ENCODE measurements around the gene CD9. TPM values are rescaled to one million over a fixed set of nuclear protein-coding genes. Genes with fewer than 3 reads are reported as not detected.

The CD9 gene
- total RNA-seq, 2 donors from 2014 or later = 66.6 to 91.3 TPM

DNA sequence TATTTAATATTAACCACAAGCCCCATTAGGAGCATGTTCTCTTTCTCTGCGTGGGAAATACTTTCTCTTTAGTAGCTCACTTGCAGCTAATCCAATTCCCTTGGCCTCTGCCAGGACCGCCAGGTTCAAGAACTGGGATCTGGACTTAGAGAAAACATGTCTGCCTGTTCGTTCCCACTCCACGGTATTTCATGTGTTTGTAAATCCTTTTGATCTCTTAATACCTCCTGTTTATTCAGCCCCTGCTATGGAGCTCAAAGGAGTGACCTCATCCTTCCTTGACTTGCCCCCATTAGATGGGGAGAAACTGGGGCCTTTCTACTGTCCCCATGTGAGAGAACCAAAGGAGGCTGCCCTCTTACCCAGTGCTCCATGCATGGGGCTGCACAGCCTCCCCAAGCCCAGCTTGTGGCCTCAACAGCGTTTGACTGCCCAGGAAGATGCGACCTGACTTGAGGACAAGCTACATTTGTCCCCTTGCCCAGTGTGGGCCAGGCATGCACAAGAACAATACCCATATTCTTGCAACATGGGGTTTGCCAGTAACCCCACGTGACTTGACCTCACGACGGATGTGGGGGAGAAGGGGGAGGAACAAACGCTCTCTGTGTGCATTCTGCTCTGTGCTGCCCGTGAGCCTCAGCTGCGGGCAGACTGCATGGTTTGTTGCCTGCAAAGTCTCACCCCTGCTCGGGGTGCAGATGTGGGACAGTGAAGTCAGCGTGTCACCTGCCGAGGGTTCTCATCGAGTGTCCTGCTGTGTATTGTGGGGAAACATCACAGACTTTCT is 30.3 kb downstream of the CD9 start:
- Histone ChIP-seq H3K9me3 (no peaks in the 10 kb centered on the region), H3K27me3 (no peaks in the 10 kb centered on the region), H3K36me3 (replicated peaks in 1 of 2; ENCODE audit: insufficient read depth in 1 of 2, low read depth in 2 of 2) (peaks cover 0 to under 1% of the 10 kb centered on the region in 2 donors), H3K27ac (peak overlapping the region; percentile 35 to 74 (median 70)), H3K4me1 (peaks cover 81% of the 10 kb centered on the region), H3K4me3 (no peak overlapping the region)
- WGBS, 2 donors = 41 to 58% methylated on average over 11 to 16 of the region's 16 CpGs
- DNase-seq (peak; percentile 52 to 80 (median 64)), ATAC-seq (peak; percentile 59)
- peak in 2 of 3 donors; percentile 25 to 41 for TF ChIP-seq POLR2A (IDR thresholded peaks at IDR 0.05)
- TF ChIP-seq, protein P1, sequence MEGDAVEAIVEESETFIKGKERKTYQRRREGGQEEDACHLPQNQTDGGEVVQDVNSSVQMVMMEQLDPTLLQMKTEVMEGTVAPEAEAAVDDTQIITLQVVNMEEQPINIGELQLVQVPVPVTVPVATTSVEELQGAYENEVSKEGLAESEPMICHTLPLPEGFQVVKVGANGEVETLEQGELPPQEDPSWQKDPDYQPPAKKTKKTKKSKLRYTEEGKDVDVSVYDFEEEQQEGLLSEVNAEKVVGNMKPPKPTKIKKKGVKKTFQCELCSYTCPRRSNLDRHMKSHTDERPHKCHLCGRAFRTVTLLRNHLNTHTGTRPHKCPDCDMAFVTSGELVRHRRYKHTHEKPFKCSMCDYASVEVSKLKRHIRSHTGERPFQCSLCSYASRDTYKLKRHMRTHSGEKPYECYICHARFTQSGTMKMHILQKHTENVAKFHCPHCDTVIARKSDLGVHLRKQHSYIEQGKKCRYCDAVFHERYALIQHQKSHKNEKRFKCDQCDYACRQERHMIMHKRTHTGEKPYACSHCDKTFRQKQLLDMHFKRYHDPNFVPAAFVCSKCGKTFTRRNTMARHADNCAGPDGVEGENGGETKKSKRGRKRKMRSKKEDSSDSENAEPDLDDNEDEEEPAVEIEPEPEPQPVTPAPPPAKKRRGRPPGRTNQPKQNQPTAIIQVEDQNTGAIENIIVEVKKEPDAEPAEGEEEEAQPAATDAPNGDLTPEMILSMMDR (IDR thresholded peaks at IDR 0.05) = no peak
- intact Hi-C loops (cut with DNase I) = no loop called here

- no peak overlapping the region for H3K4me3 ChIP-seq
- peak in 2 of 4 donors; percentile 20 to 24 for DNase-seq
- peak overlapping the region in 3 of 4 donors; percentile 6 to 74 (median 73) for H3K27ac ChIP-seq
- no peaks in the 10 kb centered on the region for H3K36me3 ChIP-seq (replicated peaks in 1 of 2; ENCODE audit: insufficient read depth in 1 of 2, low read depth in 2 of 2)
- no peak for TF ChIP-seq POLR2A (IDR thresholded peaks at IDR 0.05)
- TF ChIP-seq, protein P1 (IDR thresholded peaks at IDR 0.05) = no peak
- intact Hi-C loops (cut with DNase I) = no loop called here
- WGBS, 2 donors = 82 to 92% methylated on average over 2 to 5 of the region's 5 CpGs
- ATAC-seq = no peak
- H3K4me1 ChIP-seq = peaks cover 83% of the 10 kb centered on the region
- H3K27me3 ChIP-seq = no peaks in the 10 kb centered on the region
- no peaks in the 10 kb centered on the region for H3K9me3 ChIP-seq
Measured at GRCh38 chr12:6231359-6232268, 31.4 kb downstream of the CD9 start.

DNA sequence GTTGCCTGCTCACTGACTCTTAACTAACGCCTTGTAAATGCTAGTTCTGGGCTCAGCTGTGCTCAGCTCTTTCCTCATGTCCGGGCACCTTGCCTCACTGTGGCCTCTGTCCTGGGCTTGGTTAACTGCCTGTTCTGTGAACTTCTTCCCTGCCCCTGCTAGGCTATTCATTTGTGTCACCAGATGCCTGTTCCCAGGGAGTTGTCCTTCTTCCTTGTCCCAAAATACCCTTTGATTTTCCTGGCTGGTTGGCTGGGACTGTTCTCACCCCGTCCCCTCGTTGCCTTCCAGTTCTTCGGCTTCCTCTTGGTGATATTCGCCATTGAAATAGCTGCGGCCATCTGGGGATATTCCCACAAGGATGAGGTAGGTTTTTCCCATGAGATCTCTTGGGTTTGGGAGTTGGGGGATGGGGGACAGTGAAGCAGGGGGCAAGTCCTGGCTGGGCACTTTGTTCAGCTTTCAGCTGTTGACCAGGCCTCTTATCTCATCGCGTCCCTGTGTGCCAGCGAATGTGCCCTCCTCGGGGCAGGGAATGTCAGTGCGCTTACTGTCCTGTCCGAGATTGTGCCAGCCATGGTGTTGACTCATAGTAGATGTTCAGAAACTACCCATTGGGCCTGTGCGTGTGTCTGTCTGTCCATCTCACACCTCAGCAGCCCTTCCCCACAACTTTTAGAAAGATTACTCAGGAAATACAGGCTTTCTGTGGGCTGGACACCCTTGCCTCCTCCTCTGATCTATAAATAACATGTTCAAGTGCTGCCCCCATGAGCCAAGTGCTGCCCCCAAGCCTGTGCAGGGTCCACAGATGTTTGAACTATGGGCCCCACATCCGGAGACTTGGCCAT is 33.1 kb downstream of the CD9 start:
- no peaks in the 10 kb centered on the region for H3K27me3 ChIP-seq
- H3K9me3 ChIP-seq = no peaks in the 10 kb centered on the region
- TF ChIP-seq, protein P1 (IDR thresholded peaks at IDR 0.05) = no peak
- peak in 2 of 3 donors; percentile 42 to 59 for TF ChIP-seq POLR2A (IDR thresholded peaks at IDR 0.05)
- H3K27ac ChIP-seq = peak overlapping the region; percentile 0 to 74 (median 40)
- H3K36me3 ChIP-seq (replicated peaks in 1 of 2; ENCODE audit: insufficient read depth in 1 of 2, low read depth in 2 of 2) = peaks cover 0 to 5% of the 10 kb centered on the region in 2 donors
- WGBS, 2 donors = 47 to 53% methylated on average over 14 to 15 of the region's 15 CpGs
- H3K4me1 ChIP-seq = peaks cover 72% of the 10 kb centered on the region
- peak; percentile 63 to 83 (median 66) for DNase-seq
- intact Hi-C loops (cut with DNase I) = no loop called here
- no peak overlapping the region for H3K4me3 ChIP-seq
- peak; percentile 67 for ATAC-seq

DNA sequence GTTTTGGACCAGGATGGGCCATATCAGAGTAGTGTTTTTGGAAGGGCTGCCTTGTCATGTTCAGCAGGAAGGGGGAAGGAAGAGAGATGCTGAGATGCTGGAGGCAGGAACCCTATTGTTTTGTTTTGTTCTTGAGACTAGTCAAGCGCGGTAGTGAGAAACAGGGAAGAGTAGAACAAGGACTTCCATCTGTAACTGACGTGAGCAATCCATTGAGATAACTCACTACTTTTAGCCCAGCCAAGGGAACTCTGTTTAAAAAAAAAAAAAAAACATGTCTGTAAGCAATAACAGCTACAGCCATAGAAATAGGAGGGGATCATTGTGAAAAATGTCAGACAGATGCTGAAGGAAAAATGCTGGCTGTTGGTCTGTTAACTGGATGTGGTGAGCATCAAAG is 34.0 kb downstream of the CD9 start:
- DNase-seq = no peak
- intact Hi-C loops (cut with DNase I) = no loop called here
- H3K27ac ChIP-seq = peak overlapping the region in 2 of 4 donors; percentile 73 to 74
- no peak for ATAC-seq
- H3K4me1 ChIP-seq = peaks cover 64% of the 10 kb centered on the region
- H3K9me3 ChIP-seq = no peaks in the 10 kb centered on the region
- H3K27me3 ChIP-seq = no peaks in the 10 kb centered on the region
- TF ChIP-seq, protein P1 (IDR thresholded peaks at IDR 0.05) = no peak
- no peak for TF ChIP-seq POLR2A (IDR thresholded peaks at IDR 0.05)
- peaks cover 0 to 5% of the 10 kb centered on the region in 2 donors for H3K36me3 ChIP-seq (replicated peaks in 1 of 2; ENCODE audit: insufficient read depth in 1 of 2, low read depth in 2 of 2)
- WGBS, 2 donors = 76 to 88% methylated on average over 3 of the region's 3 CpGs
- H3K4me3 ChIP-seq = no peak overlapping the region
